IMR-90 (cell line): ENCODE data around the gene VPS37C. TPM values are rescaled to one million over a fixed set of nuclear protein-coding genes. Genes with fewer than 3 reads are reported as not detected.

Experiments used
- ATAC-seq: fragments of 200-7000 bp; cut with Tn5 transposase; 2 replicates; pipeline ENCODE4 v1.9.1; 2020; ENCODE audit warnings: low read depth, mild to moderate bottlenecking, moderate library complexity
- BruUV-seq: library from RNA; stranded (reverse); fragments of 400-500 nt; replicated peaks from 2 replicates; lab custom pipeline; 2021; lab: Mats Ljungman, UMichigan
- CTCF ChIA-PET: fragments of 300-600 bp; formaldehyde crosslinking; extraction: SDS; loops from one replicate; lab custom pipeline; 2021; ENCODE audit warnings: antibody characterized with exemption; lab: Yijun Ruan, JAX
- POLR2A ChIA-PET: fragments of 300-600 bp; sonication (Branson Sonifier 250); formaldehyde crosslinking; loops from one replicate; lab custom pipeline; 2022; ENCODE audit warnings: antibody characterized with exemption; ENCODE audit not compliant: unreplicated experiment; lab: Charles Lee
- DNase-seq: peaks from one replicate; pipeline ENCODE4 v3.0.0; 2013
- H2AFZ ChIP-seq: replicated peaks from 2 replicates; pipeline ENCODE3; 2013; ENCODE audit warnings: low read length, mild to moderate bottlenecking; ENCODE audit not compliant: poor library complexity
- H2AK5ac ChIP-seq: 2 replicates; pipeline ENCODE4 v1.6.1; 2013; ENCODE audit warnings: low read depth, low read length, inconsistent platforms
- H2AK9ac ChIP-seq: replicated peaks from 2 replicates; pipeline ENCODE3; 2013; ENCODE audit warnings: mild to moderate bottlenecking, low read depth, low read length, moderate library complexity; ENCODE audit not compliant: poor library complexity
- H2BK120ac ChIP-seq: 2 replicates; pipeline ENCODE4 v1.6.1; 2013; ENCODE audit warnings: low read depth, low read length, inconsistent platforms
- H2BK15ac ChIP-seq: 3 replicates; pipeline ENCODE4 v1.6.1; 2013; ENCODE audit warnings: low read depth, low read length, inconsistent platforms
- H2BK20ac ChIP-seq: 2 replicates; pipeline ENCODE4 v1.6.1; 2013; ENCODE audit warnings: low read depth, mild to moderate bottlenecking, inconsistent platforms, low read length, moderate library complexity
- H2BK5ac ChIP-seq: 2 replicates; pipeline ENCODE4 v1.6.1; 2013; ENCODE audit warnings: mild to moderate bottlenecking, low read depth, low read length, inconsistent platforms; ENCODE audit not compliant: poor library complexity, severe bottlenecking
- H3K14ac ChIP-seq: replicated peaks from 2 replicates; pipeline ENCODE4 v1.6.1; 2013; ENCODE audit warnings: low read depth, low read length, inconsistent platforms
- H3K18ac ChIP-seq: 2 replicates; pipeline ENCODE4 v1.6.1; 2013; ENCODE audit warnings: low read depth, low read length, control low read depth
- H3K23ac ChIP-seq: 2 replicates; pipeline ENCODE4 v1.6.1; 2013; ENCODE audit warnings: low read depth, low read length, inconsistent platforms
- H3K27ac ChIP-seq: 2 replicates; pipeline ENCODE4 v1.5.1; 2013; ENCODE audit warnings: mild to moderate bottlenecking, control low read depth, low read length; ENCODE audit not compliant: insufficient read depth
- H3K27me3 ChIP-seq: 2 replicates; pipeline ENCODE4 v1.6.1; 2013; ENCODE audit warnings: low read length; ENCODE audit not compliant: control insufficient read depth, insufficient read depth
- H3K36me3 ChIP-seq: 2 replicates; pipeline ENCODE4 v1.6.1; 2013; ENCODE audit warnings: low read length, mixed read lengths; ENCODE audit not compliant: control insufficient read depth, insufficient read depth
- H3K4ac ChIP-seq: 2 replicates; pipeline ENCODE4 v1.6.1; 2013; ENCODE audit warnings: low read depth, low read length, inconsistent platforms
- H3K4me1 ChIP-seq: 2 replicates; pipeline ENCODE4 v1.6.1; 2013; ENCODE audit warnings: low read length, mixed read lengths; ENCODE audit not compliant: control insufficient read depth, insufficient read depth
- H3K4me2 ChIP-seq: 2 replicates; pipeline ENCODE4 v1.6.1; 2013; ENCODE audit warnings: low read depth, mild to moderate bottlenecking, control low read depth, low read length, moderate library complexity
- H3K4me3 ChIP-seq: 2 replicates; pipeline ENCODE4 v1.5.1; 2013; ENCODE audit warnings: low read depth, mild to moderate bottlenecking, control low read depth, low read length, moderate library complexity; ENCODE audit not compliant: insufficient read depth
- H3K56ac ChIP-seq: 2 replicates; pipeline ENCODE4 v1.6.1; 2013; ENCODE audit warnings: low read length, inconsistent platforms; ENCODE audit not compliant: insufficient read depth; ENCODE audit errors: extremely low read depth
- H3K79me1 ChIP-seq, 2 experiments: 2 replicates each; pipeline ENCODE4 v1.6.1; 2013; ENCODE audit warnings: low read length in 2 of 2, inconsistent platforms in 1 of 2, low read depth in 1 of 2
- H3K9ac ChIP-seq: 2 replicates; pipeline ENCODE4 v1.6.1; 2013; ENCODE audit warnings: low read depth, low read length, control low read depth
- H3K9me1 ChIP-seq: 2 replicates; pipeline ENCODE4 v1.6.1; 2013; ENCODE audit warnings: low read length, inconsistent platforms; ENCODE audit not compliant: insufficient read depth
- H3K9me3 ChIP-seq: 2 replicates; pipeline ENCODE4 v1.6.1; 2013; ENCODE audit warnings: low read length; ENCODE audit not compliant: control insufficient read depth, insufficient read depth
- H4K20me1 ChIP-seq: 2 replicates; pipeline ENCODE4 v1.6.1; 2013; ENCODE audit warnings: low read length, inconsistent platforms; ENCODE audit not compliant: insufficient read depth
- H4K5ac ChIP-seq: 2 replicates; pipeline ENCODE4 v1.6.1; 2013; ENCODE audit warnings: mild to moderate bottlenecking, low read depth, low read length, control low read depth
- H4K8ac ChIP-seq, 2 experiments: 2 replicates each; pipeline ENCODE4 v1.6.1; 2013; ENCODE audit warnings: low read depth in 2 of 2, low read length in 2 of 2, control low read depth in 1 of 2, inconsistent platforms in 1 of 2
- H4K91ac ChIP-seq: 2 replicates; pipeline ENCODE4 v1.6.1; 2013; ENCODE audit warnings: low read depth, low read length, inconsistent platforms; ENCODE audit not compliant: insufficient read depth
- FOS ChIP-seq: fragments of 150-350 bp; IDR thresholded peaks from 2 replicates; pipeline ENCODE4 v1.6.1; 2016; ENCODE audit warnings: low read depth, low read length
- WGBS, 2 experiments: methylation state at CpG; one replicate each; pipeline versions ENCODE4 v1.1.5 to v1.1.7; 2013; ENCODE audit warnings: missing lambda C conversion rate in 2 of 2; ENCODE audit not compliant: insufficient read length in 1 of 2; ENCODE audit errors: extremely low coverage in 2 of 2; 5-methylcytosine and 5-hydroxymethylcytosine counted together
- dilution Hi-C: fragments of 300-500 bp; cut with HindIII; formaldehyde crosslinking; loops from one replicate; pipeline ENCODE4 v1.14.3; 2018; ENCODE audit warnings: low sequenced_read_pairs; ENCODE audit not compliant: unreplicated experiment
- in situ Hi-C: fragments of 300-500 bp; cut with MboI; formaldehyde crosslinking; loops from 3 replicates; pipeline ENCODE4 v1.14.3; 2019; ENCODE audit warnings: low sequenced_read_pairs, inconsistent platforms, mixed read lengths
- intact Hi-C: fragments of 100-400 bp; cut with micrococcal nuclease; formaldehyde crosslinking; loops from 2 replicates; pipeline ENCODE4 v1.10.0; 2022
- polyA plus RNA-seq, 3 experiments: library from polyadenylated mRNA; depleted of rRNA; stranded (reverse); fragments of >200 nt; gene quantifications; 2 replicates each; pipeline ENCODE4 v1.2.3, GENCODE V29; 2012; ENCODE audit warnings: low replicate concordance in 1 of 3
- total RNA-seq: library from RNA; depleted of rRNA; stranded (reverse); fragments of >200 nt; gene quantifications from 2 replicates; pipeline ENCODE4 v1.2.3, GENCODE V29; 2012

Gene VPS37C
- total and polyA plus RNA-seq, 2 of the 4 experiments (the other 2 are of a cell fraction), result 3.2 to 13.2 TPM

DNA sequence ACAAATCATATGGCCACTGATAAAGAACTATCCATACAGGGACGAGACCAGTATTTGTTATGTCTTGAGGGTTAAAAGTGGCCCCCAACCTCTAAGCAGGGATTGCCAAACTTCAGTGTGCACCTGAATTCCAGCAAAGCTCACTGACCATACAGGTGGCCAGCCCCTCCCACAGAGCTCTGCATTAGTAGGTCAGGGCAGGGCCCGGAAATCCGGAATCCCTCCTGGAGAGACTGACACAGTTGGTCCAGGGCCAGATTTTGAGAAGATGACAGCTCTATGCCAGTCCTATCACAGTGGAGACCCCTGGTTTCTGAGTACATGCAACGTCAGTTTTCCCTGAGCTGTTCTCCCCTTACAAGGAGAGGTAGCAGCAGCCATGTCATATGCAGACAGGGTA is 20.8 kb downstream of the VPS37C start:
- H2BK15ac ChIP-seq, result no peak overlapping the region
- H3K4ac ChIP-seq, result no peak overlapping the region
- H3K79me1 ChIP-seq, result peaks cover 42 to 76% of the 10 kb centered on the region in 2 experiments
- DNase-seq, result no peak
- H4K20me1 ChIP-seq, result peaks cover 74% of the 10 kb centered on the region
- no TSS peak for BruUV-seq
- no peak overlapping the region for H2AK9ac ChIP-seq
- no peaks in the 10 kb centered on the region for H3K27me3 ChIP-seq
- TF ChIP-seq FOS, result no peak
- no peak overlapping the region for H3K27ac ChIP-seq
- dilution Hi-C loops (no loop called here), intact Hi-C loops (no loop called here), in situ Hi-C loops (no loop called here)
- H3K9ac ChIP-seq, result no peak overlapping the region
- H2BK5ac ChIP-seq, result no peak overlapping the region
- peaks cover 8% of the 10 kb centered on the region for H3K36me3 ChIP-seq
- H3K23ac ChIP-seq, result no peak overlapping the region
- no peak overlapping the region for H3K4me3 ChIP-seq
- H2AFZ ChIP-seq, result no peak overlapping the region
- no peak overlapping the region for H4K5ac ChIP-seq
- ChIA-PET CTCF (no interaction called here), POLR2A (no interaction called here)
- no peak overlapping the region for H4K91ac ChIP-seq
- no peak overlapping the region for H4K8ac ChIP-seq
- no peak overlapping the region for H3K18ac ChIP-seq
- no peak for ATAC-seq
- H2AK5ac ChIP-seq, result no peak overlapping the region
- H3K9me3 ChIP-seq, result no peaks in the 10 kb centered on the region
- H3K56ac ChIP-seq, result no peak overlapping the region
- H3K14ac ChIP-seq, result no peak overlapping the region
- H3K4me2 ChIP-seq, result no peak overlapping the region
- H2BK20ac ChIP-seq, result no peak overlapping the region
- WGBS, 2 experiments, result no CpG with 5 or more reads among the region's 4 CpGs
- 0 out of 2 replicates have a peak, but pooled peaks cover 9% of the 10 kb centered on the region for H3K9me1 ChIP-seq
- H2BK120ac ChIP-seq, result no peak overlapping the region
- H3K4me1 ChIP-seq, result peaks cover 9% of the 10 kb centered on the region
